SIG-M5 treated with dmso at 0.1 percent for 504 hours (cell line): ENCODE measurements around the gene PMEPA1.

ENCODE experiments used
- DNase-seq: peaks from one replicate; lab custom pipeline; 2025; ENCODE audit not compliant: unreplicated experiment; lab: John Stamatoyannopoulos, UW

Gene PMEPA1

DNA sequence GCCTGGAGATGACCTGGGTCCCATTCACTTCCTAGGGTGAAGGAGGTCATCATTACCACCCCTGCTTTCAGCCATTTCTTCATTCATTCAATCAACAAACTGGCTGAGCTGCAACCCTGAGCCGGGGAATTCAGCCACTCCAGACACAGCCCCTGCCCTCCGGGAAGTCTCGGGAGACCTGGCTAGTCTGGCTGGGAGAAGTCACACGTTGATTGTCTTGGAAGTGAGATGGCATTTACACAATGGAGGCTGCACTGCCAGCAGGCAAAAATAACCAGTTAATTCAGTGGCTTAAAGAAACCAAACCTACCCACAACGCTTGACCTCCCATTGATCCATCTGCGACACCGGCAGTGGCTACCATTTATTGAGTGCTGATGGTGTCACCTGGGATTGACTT is 2.0 kb upstream of the PMEPA1 start:
- DNase-seq: no peak

- no peak for DNase-seq
Observed at GRCh38 chr20:57711311-57711712, 1.5 kb upstream of the PMEPA1 start.

GRCh38 chr20:57710841-57711240 is 1.0 kb upstream of the PMEPA1 start:
- no peak for DNase-seq

DNA sequence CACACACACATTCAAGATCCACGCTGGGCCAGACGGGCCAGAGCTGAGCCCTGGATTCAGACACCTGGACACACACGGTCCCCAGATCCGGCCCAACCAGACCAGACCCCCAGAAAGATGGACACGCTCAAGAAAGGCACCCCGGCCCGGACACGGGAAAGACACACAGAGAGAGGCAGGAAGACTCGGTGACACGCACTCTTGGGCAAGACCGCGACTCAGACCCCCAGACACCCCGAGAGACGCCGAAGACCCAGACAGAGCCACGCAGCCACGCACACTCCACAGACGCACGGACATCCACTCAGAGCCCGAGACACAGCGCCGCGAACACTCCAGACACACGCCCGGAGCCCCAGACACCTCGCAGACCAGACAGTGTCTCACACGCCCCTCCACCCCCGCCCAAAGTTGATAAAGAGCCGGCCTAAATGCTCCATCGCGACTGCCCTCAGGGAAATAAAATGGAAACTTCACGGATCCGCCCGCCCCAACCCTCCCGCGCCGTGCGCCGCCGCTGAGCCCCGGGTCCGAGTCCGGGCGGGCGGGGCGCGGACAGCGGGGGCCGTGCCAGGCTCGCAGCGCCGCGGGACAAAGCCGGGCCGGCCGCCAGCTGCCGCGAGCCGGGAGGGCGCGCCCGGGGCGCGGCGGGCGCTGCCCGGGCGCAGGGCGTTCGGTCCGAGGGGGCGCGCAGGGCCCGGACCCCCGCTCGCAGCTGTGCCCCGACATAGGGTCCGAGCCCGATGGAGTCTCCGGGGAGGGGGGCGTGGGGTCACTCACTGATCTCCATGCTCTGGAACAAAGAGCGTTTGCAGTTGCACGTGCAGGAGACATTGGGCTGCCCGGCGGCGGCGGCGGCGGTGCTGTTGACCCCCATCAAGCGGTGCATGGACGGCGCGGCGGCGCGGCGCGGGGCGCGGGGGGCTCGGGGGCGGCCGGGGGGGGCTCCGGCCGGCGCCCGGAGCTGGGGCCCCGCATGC is 831 bp downstream of the PMEPA1 start:
- DNase-seq: no peak

GRCh38 chr20:57707849-57708693 is 1.7 kb downstream of the PMEPA1 start:
- no peak for DNase-seq

- DNase-seq: no peak
Observed at GRCh38 chr20:57707320-57707719, 2.5 kb downstream of the PMEPA1 start.

- no peak for DNase-seq
Observed at GRCh38 chr20:57705127-57705899, 4.5 kb downstream of the PMEPA1 start.

- no peak for DNase-seq
Observed at GRCh38 chr20:57704245-57704644, 5.6 kb downstream of the PMEPA1 start.

- no peak for DNase-seq
Observed at GRCh38 chr20:57703013-57703412, 6.8 kb downstream of the PMEPA1 start.

GRCh38 chr20:57702521-57702920 is 7.3 kb downstream of the PMEPA1 start:
- no peak for DNase-seq

DNA sequence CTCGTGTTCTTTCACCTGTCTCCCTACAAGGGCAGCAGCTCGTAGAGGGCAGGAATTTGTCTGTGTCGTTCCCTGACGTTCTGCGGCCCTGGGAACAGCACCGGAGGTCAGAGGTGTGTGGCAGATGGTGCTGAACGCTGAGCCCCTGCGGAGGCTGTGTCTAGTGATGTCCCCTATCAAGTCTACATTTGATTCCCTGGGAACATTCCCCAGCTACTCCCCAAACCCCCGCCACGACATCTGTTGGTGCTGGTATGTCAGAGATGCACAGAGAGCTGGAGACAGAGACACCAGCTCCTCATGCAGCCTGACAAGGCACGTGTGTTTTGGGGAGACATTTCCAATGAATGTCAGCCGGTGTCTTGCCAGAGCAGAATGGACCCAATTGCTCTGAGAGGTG is 7.7 kb downstream of the PMEPA1 start:
- no peak for DNase-seq

DNA sequence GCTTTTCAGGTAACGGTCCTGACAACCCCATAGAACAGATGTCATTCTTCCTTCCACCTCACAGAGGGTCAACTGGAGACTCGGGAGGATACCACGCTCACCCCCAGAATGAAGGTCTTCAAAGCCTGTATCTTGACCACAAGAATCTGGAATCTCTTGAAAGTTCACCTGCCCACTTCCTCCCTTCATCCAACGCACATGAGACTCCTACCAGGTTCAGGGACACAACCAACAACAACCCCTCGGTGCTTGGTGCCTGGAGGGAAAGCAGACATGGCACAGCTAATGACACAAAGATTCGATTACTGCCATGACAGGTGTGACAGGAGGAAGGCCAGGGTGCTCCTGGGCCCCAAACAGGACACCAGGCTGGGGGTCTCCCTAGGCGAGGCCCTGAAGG is 8.2 kb downstream of the PMEPA1 start:
- DNase-seq: no peak

DNA sequence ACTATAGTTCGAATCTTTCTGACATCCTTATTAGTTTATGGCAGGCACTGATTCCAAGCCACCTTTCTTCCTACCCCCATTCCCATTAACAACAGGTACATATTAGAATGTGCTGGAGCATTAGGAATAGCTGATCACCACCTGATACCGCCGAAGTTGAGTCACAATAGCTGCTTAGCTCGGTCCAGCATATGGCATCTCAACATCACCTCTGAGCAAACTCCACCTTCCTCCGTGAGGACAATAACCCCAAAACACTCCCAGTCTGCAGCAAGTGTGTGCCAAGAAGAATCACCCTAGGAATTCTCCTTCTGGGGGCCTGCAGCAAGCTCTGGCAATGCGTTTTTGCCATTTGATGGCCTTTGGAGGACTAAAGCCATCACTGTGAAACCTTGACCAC is 8.7 kb downstream of the PMEPA1 start:
- DNase-seq: no peak

DNA sequence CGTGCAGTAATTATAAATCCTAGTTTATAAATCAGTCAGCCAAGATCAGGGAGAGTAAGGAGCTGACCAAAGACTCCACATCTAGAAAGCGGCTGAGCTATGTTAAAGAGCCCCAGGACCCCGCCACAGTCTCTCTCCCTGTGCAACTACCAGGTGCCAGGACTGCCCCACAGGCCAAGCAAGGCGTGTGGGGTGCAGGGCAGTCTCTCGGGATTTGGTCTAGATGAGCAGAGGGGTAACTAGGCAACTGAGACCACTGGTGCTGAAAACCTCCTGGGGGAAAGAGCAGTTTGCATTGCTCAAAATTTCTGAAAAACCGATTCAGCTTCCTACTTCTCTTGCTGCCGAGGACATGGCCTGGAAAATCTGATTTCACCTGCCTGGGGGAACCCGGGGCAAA is 10.4 kb downstream of the PMEPA1 start:
- no peak for DNase-seq

DNA sequence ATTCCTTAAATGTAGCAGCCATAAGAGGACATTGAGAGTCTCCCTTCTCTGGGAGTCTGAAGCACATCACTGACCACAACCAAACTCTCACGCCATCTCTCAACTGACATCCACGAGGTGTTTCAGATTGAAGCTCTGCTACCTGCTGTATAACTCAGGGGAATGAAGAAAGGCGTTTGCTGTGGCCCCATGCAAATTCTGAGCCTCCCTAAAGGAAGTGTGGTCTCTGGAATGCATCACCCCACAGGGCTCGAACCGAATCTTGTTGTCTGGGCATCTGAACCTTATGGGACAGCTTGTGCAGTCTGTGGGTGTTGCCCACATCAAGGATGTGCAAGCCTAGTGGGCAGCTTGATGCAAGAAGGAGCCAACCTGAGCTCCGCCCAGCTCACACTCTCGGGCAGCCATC is 10.9 kb downstream of the PMEPA1 start:
- DNase-seq: no peak

- peak; percentile 97 for DNase-seq
Observed at GRCh38 chr20:57698116-57698866, 11.5 kb downstream of the PMEPA1 start.

- DNase-seq: no peak
Observed at GRCh38 chr20:57697543-57697942, 12.3 kb downstream of the PMEPA1 start.

DNA sequence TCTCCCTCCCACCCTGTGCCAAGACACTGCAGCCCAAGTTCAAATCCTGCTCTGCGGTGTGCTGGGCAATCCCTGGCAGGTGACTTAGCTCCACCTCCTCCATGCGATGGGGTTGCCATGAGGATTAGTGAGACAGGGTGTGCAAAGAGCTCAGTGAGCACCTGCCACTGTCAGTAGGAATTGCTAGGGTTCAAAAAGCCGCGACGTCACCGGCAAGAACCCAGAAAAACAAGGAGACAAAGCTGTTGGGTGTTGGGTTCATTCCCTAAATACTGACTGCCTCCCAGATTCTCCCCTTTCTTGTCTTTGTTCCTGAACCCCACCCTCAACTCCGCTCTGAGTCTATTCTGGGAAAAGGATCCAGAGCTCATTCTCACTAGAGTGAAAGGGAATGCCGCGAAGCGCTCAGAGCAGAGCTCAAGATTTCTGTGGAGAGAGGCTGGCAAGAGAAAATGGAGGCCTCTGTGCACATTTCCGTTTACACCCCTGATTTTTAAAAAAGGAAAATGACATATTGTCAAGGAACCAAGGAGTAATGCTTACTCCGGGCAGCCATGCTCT is 13.3 kb downstream of the PMEPA1 start:
- DNase-seq: no peak

DNA sequence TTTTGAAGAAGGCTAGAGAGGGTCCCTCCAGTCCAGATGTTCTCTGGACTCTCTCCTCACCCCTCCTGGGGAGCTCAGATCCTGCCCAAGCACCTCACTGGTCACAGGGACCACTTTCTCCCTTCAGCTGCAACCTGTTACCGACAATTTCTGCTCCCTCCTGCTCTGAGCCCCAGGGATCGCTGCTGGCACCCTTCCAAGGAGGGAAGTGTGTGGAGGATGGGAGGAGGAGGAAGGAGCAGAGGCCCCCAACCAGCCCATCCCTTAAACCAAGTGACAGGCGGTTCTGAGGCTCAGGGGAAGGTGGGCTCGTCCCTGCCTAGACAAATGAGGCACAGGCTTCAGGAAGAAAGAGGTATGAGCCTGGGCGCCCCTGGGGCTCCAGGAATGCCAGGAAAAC is 13.9 kb downstream of the PMEPA1 start:
- no peak for DNase-seq

- peak; percentile 64 for DNase-seq
Observed at GRCh38 chr20:57695012-57695411, 14.8 kb downstream of the PMEPA1 start.
